ENCODE measurements around the gene ADORA1. TPM values are rescaled to one million over a fixed set of nuclear protein-coding genes. Genes with fewer than 3 reads are reported as not detected.

ADORA1 gene
- total and polyA plus RNA-seq, 2 of the 13 experiments (the other 11 are each of a cell fraction or from before 2014, with no cell fraction given) = 0.11 TPM; not detected in 1

DNA sequence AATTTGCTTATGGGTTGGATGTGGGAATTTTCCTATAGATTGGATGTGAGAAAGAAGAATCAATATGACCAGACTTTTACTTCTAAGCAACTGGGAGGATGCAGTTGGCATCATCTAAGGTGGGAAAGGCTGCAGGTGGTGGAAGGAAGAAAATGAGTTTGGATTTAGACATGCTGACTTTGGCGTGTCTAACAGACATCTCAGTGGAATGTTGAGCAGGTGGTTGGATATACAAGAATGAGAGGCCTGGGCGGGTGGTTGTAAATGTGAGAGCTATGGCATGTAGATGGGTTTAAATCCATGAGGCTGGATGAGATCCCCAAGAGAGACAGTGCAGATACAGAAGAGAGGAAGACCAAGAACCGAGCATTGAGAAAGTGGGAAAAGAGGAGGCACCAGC, 10.5 kb downstream of the ADORA1 start:
- 41% methylated on average over 3 of the region's 3 CpGs for WGBS (ENCODE audit: low lambda C conversion rate)
- H3K27ac ChIP-seq (ENCODE audit: extremely low read length, insufficient read depth, low read length) = no peak overlapping the region
- no peaks in the 10 kb centered on the region for H3K9me3 ChIP-seq (ENCODE audit: low read length)
- no peaks in the 10 kb centered on the region for H3K79me2 ChIP-seq (ENCODE audit: insufficient read depth, low read length)
- no peak for DNase-seq (ENCODE audit: low spot score)
- CTCF ChIA-PET (ENCODE audit: low intra/inter-chr PET ratio, low total read pairs) = no interaction called here
- no peaks in the 10 kb centered on the region for H3K4me1 ChIP-seq (ENCODE audit: insufficient read depth, low read length)
- H3K4me2 ChIP-seq (ENCODE audit: low read depth, low read length) = no peak overlapping the region
- TF ChIP-seq SSRP1 (CRISPR knock-in tag; IDR thresholded peaks at IDR 0.05) (no peak), SP140L (CRISPR knock-in tag; IDR thresholded peaks at IDR 0.05; ENCODE audit: borderline replicate concordance) (no peak), ZFP90 (CRISPR knock-in tag; IDR thresholded peaks at IDR 0.05; ENCODE audit: borderline replicate concordance) (no peak), NFE2 (CRISPR knock-in tag; IDR thresholded peaks at IDR 0.05) (no peak), ZNF879 (CRISPR knock-in tag; IDR thresholded peaks at IDR 0.05) (no peak), XBP1 (CRISPR knock-in tag; IDR thresholded peaks at IDR 0.05) (no peak), NR2C2 (CRISPR knock-in tag; IDR thresholded peaks at IDR 0.05; ENCODE audit: borderline replicate concordance) (no peak), ZNF274 (CRISPR knock-in tag; IDR thresholded peaks at IDR 0.05) (no peak), ZSCAN9 (CRISPR knock-in tag; IDR thresholded peaks at IDR 0.05; ENCODE audit: borderline replicate concordance) (no peak)
- TF ChIP-seq, protein P1, sequence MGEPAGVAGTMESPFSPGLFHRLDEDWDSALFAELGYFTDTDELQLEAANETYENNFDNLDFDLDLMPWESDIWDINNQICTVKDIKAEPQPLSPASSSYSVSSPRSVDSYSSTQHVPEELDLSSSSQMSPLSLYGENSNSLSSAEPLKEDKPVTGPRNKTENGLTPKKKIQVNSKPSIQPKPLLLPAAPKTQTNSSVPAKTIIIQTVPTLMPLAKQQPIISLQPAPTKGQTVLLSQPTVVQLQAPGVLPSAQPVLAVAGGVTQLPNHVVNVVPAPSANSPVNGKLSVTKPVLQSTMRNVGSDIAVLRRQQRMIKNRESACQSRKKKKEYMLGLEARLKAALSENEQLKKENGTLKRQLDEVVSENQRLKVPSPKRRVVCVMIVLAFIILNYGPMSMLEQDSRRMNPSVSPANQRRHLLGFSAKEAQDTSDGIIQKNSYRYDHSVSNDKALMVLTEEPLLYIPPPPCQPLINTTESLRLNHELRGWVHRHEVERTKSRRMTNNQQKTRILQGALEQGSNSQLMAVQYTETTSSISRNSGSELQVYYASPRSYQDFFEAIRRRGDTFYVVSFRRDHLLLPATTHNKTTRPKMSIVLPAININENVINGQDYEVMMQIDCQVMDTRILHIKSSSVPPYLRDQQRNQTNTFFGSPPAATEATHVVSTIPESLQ (CRISPR knock-in tag; conservative IDR thresholded peaks at IDR 0.05) = no peak
- TF ChIP-seq, protein P2, sequence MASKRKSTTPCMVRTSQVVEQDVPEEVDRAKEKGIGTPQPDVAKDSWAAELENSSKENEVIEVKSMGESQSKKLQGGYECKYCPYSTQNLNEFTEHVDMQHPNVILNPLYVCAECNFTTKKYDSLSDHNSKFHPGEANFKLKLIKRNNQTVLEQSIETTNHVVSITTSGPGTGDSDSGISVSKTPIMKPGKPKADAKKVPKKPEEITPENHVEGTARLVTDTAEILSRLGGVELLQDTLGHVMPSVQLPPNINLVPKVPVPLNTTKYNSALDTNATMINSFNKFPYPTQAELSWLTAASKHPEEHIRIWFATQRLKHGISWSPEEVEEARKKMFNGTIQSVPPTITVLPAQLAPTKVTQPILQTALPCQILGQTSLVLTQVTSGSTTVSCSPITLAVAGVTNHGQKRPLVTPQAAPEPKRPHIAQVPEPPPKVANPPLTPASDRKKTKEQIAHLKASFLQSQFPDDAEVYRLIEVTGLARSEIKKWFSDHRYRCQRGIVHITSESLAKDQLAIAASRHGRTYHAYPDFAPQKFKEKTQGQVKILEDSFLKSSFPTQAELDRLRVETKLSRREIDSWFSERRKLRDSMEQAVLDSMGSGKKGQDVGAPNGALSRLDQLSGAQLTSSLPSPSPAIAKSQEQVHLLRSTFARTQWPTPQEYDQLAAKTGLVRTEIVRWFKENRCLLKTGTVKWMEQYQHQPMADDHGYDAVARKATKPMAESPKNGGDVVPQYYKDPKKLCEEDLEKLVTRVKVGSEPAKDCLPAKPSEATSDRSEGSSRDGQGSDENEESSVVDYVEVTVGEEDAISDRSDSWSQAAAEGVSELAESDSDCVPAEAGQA (IDR thresholded peaks at IDR 0.05; ENCODE audit: low read depth) = no peak
- TF ChIP-seq, protein P2 (CRISPR knock-in tag; IDR thresholded peaks at IDR 0.05; ENCODE audit: borderline replicate concordance) = no peak
- peaks cover 0 to 1% of the 10 kb centered on the region in 2 experiments; a peak in 2 of 5 replicates for H3K27me3 ChIP-seq (ENCODE audit: control insufficient read depth in 1 of 2, insufficient read depth in 2 of 2, low read length in 2 of 2)
- no peak overlapping the region for H3K9ac ChIP-seq (ENCODE audit: insufficient read depth, low read depth, low read length)
- no peaks in the 10 kb centered on the region for H4K20me1 ChIP-seq (ENCODE audit: insufficient read depth, low read length)
- POLR2A ChIA-PET = no interaction called here
- no peak for ATAC-seq
- H3K36me3 ChIP-seq (replicated peaks in 1 of 2; ENCODE audit: control insufficient read depth in 1 of 2, insufficient read depth in 2 of 2, low read length in 2 of 2) = no peaks in the 10 kb centered on the region
- in situ Hi-C loops (cut with HindIII; ENCODE audit: extremely low pct_ligation_motif_present, low pct_unique_long_range_greater_than_20kb) = no loop called here
- BruUV-seq (replicated peaks) = no TSS peak
- intact Hi-C loops (cut with micrococcal nuclease; ENCODE audit: unreplicated experiment) = no loop called here
- no peak overlapping the region for H3K4me3 ChIP-seq (replicated peaks in 1 of 3; ENCODE audit: insufficient read depth in 1 of 3, low read depth in 2 of 3, low read length in 3 of 3)
- H2AFZ ChIP-seq (ENCODE audit: low read length) = no peak overlapping the region
- no peak for FAIRE-seq

Data from HepG2 (cell line).